Peyer's patch (tissue), 4 donors: ENCODE results near the gene FAM171A1.

Experiments
- CTCF ChIP-seq, 6 experiments: fragments of 450-650 bp in 4 of 6; fragments of 200-600 bp in 2 of 6; sonication (generic) in 1 of 6; IDR thresholded peaks; one replicate each; pipeline ENCODE4 v1.5.1; 2017 to 2019; ENCODE audit warnings: antibody characterized with exemption in 6 of 6, mild to moderate bottlenecking in 3 of 6, moderate library complexity in 1 of 6
- POLR2A ChIP-seq, 2 donors: fragments of 450-650 bp; IDR thresholded peaks; one replicate each; pipeline ENCODE4 v1.5.1; 2017; ENCODE audit warnings: antibody characterized with exemption in 2 of 2, mild to moderate bottlenecking in 2 of 2, moderate library complexity in 2 of 2

- TF ChIP-seq CTCF (IDR thresholded peaks at IDR 0.05) (no peak), POLR2A (IDR thresholded peaks at IDR 0.05) (no peak)
Measured at GRCh38 chr10:15265056-15265455, 106.0 kb downstream of the FAM171A1 start.
